ENCODE measurements around the gene GPR176.
"Not testable (repeated sequence)": the region's sequence is repeated elsewhere in the genome, so short reads cannot be mapped to it uniquely, and the experiment has no call there.

The GPR176 gene

GRCh38 chr15:39935241-39935640 is 15.2 kb upstream of the GPR176 start:
- no peak for DNase-seq

- peak; percentile 85 for DNase-seq
Measured at GRCh38 chr15:39934397-39935071, 14.5 kb upstream of the GPR176 start.

- no peak for DNase-seq
Measured at GRCh38 chr15:39931615-39932014, 11.5 kb upstream of the GPR176 start.

- no peak for DNase-seq
Measured at GRCh38 chr15:39926526-39926925, 6.5 kb upstream of the GPR176 start.

- no peak for DNase-seq
Measured at GRCh38 chr15:39925112-39925842, 5.2 kb upstream of the GPR176 start.

- DNase-seq = no peak
Measured at GRCh38 chr15:39924437-39924836, 4.4 kb upstream of the GPR176 start.

GRCh38 chr15:39922462-39923092 is 2.5 kb upstream of the GPR176 start:
- peak; percentile 39 for DNase-seq

- DNase-seq = no peak
Measured at GRCh38 chr15:39921274-39921638, 1.2 kb upstream of the GPR176 start.

- DNase-seq = peak; percentile 94
Measured at GRCh38 chr15:39920510-39921273, 626 bp upstream of the GPR176 start.

- DNase-seq = no peak
Measured at GRCh38 chr15:39919411-39919747, 687 bp downstream of the GPR176 start.

GRCh38 chr15:39918688-39919385 is 1.2 kb downstream of the GPR176 start:
- DNase-seq = no peak

GRCh38 chr15:39914977-39915376 is 5.1 kb downstream of the GPR176 start:
- DNase-seq = no peak

GRCh38 chr15:39909007-39909406 is 11.1 kb downstream of the GPR176 start:
- no peak for DNase-seq

GRCh38 chr15:39908186-39908585 is 11.9 kb downstream of the GPR176 start:
- no peak for DNase-seq

- DNase-seq = no peak
Measured at GRCh38 chr15:39907216-39907615, 12.8 kb downstream of the GPR176 start.

GRCh38 chr15:39904115-39904514 is 16.0 kb downstream of the GPR176 start:
- no peak for DNase-seq

- DNase-seq = no peak
Measured at GRCh38 chr15:39898317-39898716, 21.7 kb downstream of the GPR176 start.

GRCh38 chr15:39896846-39897245 is 23.2 kb downstream of the GPR176 start:
- DNase-seq = no peak

- no peak for DNase-seq
Measured at GRCh38 chr15:39896101-39896500, 24.0 kb downstream of the GPR176 start.

- DNase-seq = not testable (repeated sequence)
Measured at GRCh38 chr15:39893051-39893450, 27.0 kb downstream of the GPR176 start.

- no peak for DNase-seq
Measured at GRCh38 chr15:39892418-39892817, 27.6 kb downstream of the GPR176 start.

- DNase-seq = no peak
Measured at GRCh38 chr15:39890621-39891020, 29.4 kb downstream of the GPR176 start.

- DNase-seq = no peak
Measured at GRCh38 chr15:39889601-39890000, 30.5 kb downstream of the GPR176 start.
